8988T (cell line): ENCODE results near the gene CRIP2.

Experiments
- DNase-seq: peaks from one replicate; pipeline ENCODE4 v3.0.0; 2011

The CRIP2 gene

DNA sequence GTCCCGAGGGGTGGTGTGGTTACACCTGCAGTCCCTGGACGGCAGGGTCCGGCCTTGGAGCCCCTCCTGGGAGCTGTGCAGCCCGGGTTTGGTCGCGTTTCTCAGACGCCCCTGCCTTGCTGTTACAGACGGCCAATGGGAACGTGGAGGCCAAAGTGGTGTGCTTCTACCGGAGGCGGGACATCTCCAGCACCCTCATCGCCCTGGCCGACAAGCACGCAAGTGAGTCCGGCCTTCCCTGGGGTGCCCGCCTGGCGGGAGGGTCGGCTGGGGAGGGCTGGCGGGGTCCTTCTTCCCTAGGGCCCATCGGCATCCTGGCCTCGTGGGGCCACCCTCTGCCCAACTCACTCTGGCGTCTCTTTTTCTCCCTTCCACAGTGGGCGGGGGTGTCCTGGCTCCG, 29.3 kb upstream of the CRIP2 start:
- DNase-seq: no peak

DNA sequence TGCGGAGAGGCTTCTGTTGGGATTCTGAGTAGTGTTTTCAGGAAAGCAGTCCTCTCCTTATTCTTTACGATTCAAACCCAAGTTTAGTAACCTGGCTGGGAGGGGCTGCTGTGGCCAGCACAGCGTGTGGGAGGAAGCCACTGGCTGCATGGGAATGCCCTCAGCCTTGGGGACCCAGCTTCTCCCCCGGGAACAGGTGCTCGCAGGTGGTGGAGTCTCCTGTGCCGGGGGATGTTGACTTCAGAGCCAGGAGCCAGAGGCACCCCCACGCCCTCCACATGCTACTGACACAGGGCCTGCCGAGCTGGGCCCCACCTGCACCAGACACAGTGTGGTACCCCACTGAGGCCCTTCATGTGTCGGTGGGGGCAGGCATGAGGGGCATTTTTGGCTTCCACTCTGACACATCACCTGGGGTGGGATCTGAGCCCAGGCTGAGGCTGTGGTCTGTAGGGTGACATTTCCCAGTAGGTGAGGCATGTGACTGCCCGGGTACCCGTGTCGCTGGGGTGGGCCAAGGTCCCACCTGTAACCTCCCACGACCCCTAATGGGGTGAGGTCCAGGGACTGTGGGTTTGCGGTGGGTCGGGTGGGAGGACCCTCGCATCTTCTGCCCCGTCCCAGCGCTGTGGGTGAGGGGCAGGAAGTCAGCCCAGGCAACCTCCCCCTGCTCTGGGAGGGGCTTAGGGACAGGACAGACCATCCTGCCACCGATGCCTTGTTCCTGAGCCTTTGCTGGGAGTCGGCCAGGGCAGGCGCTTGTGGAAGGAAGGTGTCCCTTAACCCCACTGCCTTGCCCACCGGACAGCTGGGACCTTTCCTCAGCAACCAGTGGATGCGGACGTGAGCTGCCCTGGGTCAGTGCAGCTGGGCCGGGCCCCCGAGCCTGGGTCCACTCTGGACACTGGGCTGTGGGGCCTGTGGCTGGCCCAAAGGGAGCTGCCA, 28.4 kb upstream of the CRIP2 start:
- no peak for DNase-seq

DNA sequence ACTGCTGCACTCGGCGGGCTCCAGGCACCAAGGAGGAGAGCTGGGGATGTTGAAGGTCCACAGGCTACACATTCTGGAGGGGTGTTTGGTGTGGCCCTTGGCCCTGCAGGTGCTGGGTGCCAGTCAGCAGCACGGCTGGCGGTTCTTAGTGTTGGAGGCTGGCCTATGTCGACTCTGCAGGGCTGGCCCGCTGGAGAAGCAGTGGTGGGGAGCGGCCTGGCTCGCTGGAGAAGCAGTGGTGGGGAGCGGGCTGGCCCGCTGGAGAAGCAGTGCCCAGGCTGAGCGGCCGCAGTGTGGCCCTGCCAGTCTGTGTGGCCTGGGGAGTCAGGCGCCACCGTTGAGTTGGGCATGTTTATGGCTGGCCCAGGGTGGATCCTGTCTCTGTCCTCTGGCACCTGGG, 27.6 kb upstream of the CRIP2 start:
- DNase-seq: no peak

DNA sequence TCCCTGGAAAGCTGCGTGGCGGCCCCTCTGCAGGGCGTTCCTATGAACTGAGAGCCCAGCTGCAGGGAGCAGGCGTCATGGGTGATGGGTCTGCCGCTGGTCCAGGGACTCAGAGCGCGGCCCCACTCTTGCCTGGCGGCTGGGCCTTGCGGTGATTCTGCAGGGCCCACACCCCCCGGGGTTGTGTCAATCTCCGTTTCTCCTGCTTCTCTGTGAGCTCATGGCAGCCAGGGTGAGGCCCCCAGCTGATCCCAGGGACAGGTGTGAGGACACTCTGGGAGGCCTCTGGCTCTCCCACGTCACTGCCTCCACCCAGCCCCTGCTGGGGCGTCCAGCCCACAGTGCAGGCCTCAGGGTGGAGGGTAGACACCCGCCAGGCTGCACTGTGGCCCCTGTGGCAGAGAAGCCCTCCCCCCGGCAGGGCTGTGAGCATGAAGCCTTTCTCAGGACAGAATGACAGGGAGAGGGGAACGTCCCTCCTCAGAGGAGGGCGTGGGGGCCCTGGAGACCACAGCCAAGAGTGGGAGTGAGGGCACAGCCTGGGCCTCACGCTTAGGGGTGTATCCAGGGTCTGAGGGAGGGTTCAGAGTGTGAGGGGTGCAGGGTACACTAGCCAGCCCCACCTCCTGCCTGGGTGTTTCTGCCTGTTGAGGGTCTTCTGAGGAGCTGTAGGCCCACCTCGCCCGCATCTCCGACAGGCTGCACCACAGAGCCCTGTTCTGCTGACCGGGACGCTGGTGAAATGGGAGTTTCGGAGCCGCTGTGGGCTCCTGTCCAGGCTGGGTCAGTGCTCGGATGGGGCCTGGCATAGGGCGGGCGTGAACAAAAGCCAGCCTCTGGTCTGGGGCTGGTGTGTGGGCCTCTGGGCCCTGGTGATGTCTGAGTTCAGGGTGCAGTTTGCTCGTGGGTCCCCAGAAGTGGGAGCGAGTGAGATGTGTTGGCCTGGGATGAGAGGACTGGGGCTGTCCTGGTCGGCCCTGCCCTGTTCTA, 26.7 kb upstream of the CRIP2 start:
- no peak for DNase-seq

DNA sequence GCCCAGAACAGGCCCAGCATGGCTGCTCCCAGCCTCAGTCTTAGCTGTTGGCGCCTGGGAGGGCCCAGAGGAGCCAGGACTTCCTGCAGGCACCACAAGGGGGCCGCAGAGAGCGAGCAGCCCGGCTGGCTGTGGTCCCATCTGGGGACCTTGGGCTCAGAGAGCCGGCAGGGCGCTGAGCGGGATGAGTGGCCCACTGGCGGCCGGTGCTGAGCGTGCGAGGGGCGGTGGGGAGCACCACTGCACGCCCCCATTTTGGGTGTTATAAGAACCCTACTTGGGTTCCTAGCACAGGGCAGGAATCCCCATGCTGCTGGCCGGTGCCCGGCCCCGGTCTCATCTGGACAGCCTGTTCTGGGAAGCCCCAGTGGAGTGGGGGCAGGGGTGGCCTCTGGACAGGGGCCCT, 25.9 kb upstream of the CRIP2 start:
- peak; percentile 97 for DNase-seq

DNA sequence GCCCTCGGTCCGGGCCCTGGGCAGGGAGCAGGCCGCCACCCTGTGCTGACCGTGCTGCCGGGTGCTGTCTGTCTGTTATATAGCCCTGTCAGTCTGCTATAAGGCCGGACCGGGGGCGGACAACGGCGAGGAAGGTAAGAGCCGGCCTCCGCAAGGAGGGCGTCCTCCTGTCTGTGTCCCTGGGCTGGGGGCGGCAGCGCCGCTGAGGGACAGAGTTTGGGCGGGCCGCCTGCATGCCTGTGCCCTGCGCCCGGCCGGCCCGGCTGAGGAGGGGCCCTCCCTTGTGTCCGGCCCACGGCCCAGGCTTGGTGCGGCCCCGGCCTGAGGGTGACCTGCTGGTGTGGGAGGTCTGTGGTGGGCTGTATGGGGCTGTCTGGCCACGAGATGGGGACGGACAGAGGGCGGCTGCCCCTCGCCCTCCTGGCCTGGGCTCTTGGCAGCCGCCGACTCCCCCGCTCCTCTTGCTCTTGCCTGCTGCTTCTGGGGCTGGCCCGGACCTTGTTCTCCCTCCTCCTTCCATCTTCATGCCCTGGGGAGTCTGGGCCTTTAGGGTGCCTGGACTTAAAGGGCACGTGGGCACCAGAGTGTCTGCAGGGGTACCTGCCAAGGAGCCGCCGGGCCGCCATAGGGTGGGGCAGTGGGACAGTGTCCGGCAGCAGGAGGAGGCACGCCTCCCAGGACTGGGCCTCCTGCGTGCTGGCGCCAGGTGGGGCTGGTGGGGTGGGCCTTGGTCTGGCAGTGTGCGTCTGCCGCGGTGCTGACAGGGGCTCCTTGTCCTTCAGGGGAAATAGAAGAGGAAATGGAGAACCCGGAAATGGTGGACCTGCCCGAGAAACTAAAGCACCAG, 25.1 kb upstream of the CRIP2 start:
- no peak for DNase-seq

DNA sequence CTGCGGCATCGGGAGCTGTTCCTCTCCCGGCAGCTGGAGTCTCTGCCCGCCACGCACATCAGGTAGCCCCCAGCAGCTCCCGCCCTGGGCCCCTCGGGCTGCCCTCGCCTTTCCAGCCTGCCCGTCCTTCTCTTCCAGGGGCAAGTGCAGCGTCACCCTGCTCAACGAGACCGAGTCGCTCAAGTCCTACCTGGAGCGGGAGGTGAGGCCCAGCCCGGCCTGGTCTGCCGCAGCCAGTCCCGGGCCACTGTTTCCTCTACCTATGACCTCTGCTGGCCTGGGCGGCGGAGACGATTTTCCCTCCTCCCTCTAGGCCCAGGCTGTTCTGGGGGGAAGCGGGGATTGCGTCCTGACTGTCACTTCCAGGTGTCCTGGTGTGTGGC, 24.5 kb upstream of the CRIP2 start:
- DNase-seq: no peak

DNA sequence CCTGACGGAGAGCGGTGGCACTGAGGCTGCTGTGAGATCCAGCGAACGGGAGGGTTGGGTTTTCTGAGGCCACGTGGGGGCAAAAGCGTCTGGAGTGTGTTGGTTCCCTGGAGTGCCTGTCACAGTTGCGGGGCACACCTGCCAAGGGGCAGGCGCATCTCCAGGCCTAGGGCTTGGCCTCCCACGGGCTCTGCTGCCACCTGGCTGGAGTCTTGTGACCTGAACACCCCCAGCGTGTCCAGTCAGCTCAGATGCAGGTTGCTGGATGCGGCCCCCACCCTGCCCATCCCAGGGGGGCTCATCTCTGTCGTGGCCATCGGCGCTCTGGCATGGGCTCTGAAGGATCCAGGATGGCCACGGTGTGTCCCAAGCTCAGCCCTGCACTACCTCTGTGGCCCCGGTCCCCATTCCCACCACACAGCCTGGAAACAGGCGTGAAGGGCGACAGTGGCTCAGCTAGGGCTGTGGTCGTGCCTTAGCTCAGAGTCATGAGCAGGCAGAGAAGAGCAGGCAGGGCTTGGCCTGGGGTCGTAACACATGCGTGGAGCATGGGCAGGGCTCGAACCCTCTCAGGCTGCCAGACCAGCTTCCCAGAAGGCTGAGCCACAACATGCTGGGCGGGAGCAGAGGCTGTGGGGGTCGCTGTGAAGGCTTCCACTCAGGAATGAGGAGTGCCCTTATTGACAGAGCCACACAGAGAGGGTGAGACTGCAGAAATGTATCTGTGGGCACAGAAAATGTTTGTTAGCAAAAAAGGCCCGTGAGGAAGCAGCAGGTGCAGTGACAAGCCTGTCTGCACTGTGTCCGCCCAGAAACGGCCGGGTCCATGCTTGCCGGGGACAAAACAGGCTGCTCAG, 23.5 kb upstream of the CRIP2 start:
- DNase-seq: no peak

DNA sequence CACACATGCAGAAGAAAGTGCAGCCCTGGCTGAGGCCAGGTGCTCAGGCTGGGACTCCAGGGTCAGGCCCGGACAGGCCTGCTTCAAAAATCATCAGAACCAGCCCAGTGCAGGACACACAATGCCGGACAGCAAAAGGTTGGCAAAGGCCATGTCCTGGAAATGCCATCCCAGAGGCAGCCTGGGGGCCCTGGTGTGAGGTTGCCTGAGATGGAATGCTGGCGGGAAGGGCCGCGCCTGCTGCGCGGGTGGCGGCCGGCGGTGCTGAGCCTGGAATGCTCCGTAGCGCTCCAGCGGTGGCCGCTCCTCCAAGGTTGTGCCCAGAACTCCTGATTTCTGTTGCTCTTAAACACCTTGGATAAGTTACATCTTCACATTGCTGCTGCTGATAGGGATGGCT, 21.7 kb upstream of the CRIP2 start:
- no peak for DNase-seq

DNA sequence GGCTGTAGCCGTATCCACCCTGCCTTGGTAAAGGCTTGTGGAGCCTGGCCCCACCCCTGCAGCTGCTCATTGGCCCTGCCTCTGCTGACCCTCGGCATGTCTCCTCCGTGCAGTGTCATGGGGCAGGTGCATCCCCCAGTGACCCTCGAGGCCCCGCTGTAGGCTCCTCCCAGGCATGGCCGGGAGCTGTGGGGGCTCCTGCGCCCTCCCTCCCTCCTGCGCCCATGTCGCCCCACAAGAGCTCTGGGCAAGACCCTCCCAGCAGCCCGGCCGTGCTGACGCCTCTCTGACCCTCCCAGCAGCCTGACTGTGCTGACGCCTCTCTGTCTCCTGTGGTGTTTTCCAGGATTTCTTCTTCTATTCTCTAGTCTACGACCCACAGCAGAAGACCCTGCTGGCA, 20.8 kb upstream of the CRIP2 start:
- DNase-seq: no peak

DNA sequence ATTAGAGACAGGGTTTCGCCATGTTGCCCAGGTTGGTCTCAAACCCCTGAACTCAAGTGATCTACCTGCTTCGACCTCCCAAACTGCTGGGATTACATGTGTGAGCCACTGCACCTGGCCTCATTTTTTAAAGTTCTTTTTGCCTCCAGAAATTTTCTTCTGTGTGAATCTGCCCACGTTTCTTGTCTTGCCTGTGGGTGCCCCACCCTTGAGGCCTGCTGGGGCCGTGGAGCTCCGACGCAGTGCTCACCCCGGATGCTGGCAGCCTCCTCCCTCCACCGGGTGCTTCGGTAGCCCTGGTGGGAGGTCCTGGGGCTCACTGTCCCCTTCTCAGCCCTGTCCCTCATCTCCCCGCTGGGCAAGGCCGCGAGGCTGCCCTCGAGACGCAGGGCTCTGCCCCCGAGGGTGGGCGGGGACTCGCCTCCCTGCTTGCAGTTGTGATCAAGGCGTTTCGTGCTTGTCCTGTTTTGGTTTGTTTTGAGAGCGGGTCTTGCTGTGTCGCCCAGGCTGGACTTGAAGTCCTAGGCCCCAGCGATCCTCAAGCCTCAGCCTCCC, 19.5 kb upstream of the CRIP2 start:
- DNase-seq: no peak

DNA sequence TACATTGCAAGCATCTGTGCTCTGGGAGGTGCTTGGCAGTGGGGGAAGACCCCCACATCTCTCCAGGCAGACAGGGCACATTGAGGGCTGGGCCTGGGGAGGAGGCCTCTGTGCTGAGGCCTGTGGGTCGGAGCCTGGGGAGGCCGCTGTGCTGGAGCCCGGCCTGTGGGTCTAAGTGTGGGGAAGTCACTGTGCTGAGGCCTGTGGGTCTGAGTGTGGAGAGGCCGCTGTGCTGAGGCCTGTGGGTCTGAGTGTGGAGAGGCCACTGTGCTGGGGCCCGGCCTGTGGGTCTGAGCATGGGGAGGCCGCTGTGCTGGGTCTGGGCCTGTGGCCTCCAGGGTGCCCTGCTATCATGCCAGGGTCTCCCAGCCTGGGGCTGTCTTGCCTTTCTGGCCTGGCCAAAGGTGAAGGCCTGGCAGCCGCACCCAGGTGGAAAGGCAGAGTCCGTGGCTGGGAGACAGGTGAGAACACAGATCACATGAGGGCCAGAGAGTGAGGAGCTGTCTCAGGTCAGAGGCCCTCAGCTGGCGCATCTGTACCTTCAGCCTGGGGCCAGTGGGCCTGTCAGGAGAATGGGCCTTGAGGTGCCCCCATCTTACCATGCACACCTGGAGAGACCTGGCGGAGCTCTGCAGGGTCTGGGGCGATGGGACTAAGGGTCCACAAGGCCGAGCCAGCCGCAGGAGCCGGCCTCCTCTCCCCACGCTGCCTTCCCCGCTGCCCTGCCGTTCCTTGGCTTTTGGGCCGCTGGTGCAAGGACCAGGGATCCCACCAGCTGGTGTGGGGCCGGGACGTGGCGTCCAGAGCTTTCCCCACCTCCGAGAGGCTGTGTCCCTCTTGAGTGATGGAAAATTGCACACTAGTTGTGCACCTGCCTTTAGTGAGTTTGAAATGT, 18.6 kb upstream of the CRIP2 start:
- no peak for DNase-seq

DNA sequence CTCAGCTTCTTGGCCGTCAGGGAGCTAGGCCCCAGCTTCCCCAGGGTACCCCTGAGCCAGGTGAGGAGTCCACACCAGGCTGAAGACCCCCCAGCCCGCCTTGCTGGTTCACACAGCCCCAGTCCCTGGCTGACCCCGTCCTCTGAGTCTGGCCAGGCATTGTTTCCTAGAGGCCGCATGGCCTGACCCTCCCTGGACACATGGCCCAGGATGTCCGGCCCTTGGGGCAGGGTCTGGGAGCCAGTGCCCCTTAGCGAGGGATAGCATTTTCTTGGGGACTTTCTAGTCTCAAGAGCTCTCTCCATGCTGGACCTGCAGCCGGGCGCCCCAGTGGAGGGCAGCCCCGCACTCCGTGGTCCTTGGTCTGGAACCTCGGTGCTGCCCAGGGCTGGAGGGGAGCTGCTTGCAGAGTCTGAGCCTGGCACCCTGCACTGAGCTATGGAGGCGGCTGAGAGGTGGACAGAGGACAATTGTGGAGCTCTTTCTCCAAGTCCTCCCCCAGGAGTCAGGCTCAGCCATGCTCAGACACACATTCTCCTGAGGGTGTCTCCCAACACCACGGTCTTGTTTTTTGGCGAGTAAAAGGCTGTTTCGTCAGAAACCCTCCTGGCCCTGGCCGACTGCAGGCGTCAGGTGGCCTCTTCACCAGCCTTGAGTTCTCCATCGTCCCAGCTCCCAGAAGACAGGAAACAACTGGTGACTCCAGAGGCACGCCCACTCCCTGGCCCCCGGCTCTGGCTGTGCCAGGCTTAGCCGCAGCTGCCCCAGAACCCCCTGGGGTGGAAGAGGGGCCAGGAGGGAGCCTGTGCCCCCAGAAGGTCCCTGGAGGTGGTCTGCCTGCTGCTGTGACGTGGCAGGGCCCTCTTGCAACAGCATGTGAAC, 17.6 kb upstream of the CRIP2 start:
- DNase-seq: no peak

DNA sequence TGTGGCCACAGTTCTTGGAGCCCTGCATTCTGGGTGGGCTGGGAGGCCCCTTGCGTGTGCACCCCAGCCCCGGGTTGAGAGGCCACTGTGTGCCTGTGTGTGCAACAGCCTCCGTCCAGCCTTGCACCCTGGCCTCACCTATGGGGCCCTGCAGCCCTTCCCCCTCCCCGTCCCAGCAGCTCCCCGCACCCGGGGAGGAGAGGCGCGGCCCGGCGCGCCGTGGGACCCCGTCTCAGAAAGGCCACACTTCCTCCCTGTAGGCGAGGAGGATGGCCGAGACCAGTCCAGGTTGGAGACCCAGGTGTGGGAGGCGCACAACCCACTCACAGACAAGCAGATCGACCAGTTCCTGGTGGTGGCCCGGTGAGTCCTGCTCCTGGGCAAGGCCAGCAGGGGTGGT, 16.6 kb upstream of the CRIP2 start:
- DNase-seq: no peak

DNA sequence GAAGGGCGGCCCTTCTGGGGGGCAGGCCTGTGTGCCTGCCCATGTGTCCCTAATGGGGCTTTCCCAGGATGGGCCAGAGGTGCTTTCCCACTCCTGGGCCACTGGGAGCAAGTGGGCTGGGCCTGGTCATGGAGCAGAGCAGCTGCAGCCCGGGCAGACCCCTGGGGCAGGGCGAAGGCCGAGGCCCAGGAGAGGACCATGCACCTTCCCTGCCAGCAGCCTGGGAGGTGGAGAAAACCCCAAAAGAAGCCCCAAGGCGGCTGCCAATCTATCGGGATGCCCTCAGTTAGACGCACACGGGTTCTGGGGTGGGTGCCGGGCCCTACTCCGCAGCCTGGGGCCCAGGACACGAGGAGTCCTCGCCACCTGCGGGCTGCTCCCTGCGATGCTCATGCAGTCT, 16.1 kb upstream of the CRIP2 start:
- DNase-seq: no peak

DNA sequence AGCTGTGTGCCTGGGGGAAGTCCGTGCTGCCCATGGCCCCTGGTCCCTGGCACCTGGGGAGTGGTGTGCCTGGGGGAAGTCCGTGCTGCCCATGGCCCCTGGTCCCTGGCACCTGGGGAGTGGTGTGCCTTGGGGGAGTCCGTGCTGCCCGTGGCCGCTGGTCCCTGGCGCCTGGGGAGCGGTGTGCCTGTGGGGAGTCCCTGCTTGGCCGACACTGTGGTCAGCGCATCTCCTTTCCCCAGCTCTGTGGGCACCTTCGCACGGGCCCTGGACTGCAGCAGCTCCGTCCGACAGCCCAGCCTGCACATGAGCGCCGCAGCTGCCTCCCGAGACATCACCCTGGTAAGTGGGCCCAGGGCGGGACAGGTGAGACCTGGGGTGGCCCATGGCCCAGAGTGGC, 14.5 kb upstream of the CRIP2 start:
- DNase-seq: no peak

DNA sequence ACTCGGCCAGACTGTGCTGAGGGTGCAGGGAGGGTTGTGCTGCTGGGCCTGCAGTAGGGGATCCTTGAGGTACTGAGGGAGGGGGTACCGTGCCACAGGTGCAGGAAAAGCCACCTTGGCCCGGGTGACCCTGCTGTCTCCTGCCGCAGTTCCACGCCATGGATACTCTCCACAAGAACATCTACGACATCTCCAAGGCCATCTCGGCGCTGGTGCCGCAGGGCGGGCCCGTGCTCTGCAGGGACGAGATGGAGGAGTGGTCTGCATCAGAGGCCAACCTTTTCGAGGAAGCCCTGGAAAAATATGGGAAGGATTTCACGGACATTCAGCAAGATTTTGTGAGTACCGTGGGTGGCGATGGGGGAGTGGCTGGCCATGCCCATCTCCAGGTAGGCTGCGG, 14.0 kb upstream of the CRIP2 start:
- no peak for DNase-seq

DNA sequence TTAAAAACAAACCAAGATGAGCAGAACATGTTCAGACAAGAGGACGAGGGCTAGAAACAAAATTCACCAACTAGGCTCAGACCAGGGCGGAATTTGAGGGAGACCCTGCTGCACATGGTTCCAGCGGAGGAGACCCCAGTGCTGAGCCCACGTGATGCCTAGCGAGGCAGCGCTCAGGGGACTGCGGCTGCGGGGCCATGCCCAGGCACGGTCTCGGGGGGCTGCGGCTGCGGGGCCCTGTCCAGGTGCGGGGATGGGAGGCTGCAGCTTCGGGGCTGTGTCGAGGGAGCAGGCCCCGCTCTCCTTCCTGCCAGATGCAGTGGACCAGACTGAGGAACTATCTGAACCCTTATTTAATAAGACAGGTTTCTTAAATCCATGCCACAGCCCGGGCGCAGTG, 12.7 kb upstream of the CRIP2 start:
- DNase-seq: no peak

DNA sequence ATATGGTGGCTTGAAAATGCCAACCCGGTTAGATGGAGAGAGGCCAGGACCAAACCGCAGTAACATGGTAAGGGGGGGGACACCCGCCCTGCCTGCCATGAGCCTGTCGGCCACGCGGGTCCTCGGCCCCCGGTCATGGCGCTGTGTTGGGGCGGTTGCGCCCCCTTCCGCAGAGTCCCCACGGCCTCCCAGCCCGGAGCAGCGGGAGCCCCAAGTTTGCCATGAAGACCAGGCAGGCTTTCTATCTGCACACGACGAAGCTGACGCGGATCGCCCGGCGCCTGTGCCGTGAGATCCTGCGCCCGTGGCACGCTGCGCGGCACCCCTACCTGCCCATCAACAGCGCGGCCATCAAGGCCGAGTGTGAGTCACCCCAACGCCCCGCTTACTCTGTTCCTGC, 10.1 kb upstream of the CRIP2 start:
- DNase-seq: no peak
